GM12892 (cell line): ENCODE data around the gene COL18A1.

Source experiments
- POLR2A ChIP-seq: IDR thresholded peaks from 2 replicates; pipeline ENCODE4 v1.6.1; 2011; ENCODE audit warnings: low read depth, low read length, control low read depth
- POLR2AphosphoS5 ChIP-seq: IDR thresholded peaks from 2 replicates; pipeline ENCODE4 v1.6.1; 2011; ENCODE audit warnings: low read depth, low read length, control low read depth
- TAF1 ChIP-seq: IDR thresholded peaks from 2 replicates; pipeline ENCODE4 v1.6.1; 2011; ENCODE audit warnings: low read depth, mild to moderate bottlenecking, control low read depth, low read length, borderline replicate concordance

GRCh38 chr21:45468971-45469272 is 64.0 kb downstream of the COL18A1 start:
- TF ChIP-seq TAF1 (no peak), POLR2AphosphoS5 (no peak), POLR2A (no peak)
